Keratinocyte (primary cell): ENCODE data around the gene ASB10. TPM values are rescaled to one million over a fixed set of nuclear protein-coding genes. Genes with fewer than 3 reads are reported as not detected.

ENCODE experiments used
- DNase-seq: peaks from one replicate; pipeline ENCODE4 v3.0.0-alpha.2; 2011; ENCODE audit warnings: low read depth, missing footprints, low spot score
- FAIRE-seq: peaks from 2 replicates; lab custom pipeline; 2011; peaks lifted over from hg19 to GRCh38; lab: Jason Lieb, UNC
- H2AFZ ChIP-seq: 2 replicates; pipeline ENCODE4 v1.6.0; 2012; ENCODE audit warnings: low read length, control low read depth, inconsistent platforms; ENCODE audit not compliant: control insufficient read depth
- H3K27ac ChIP-seq: 2 replicates; pipeline ENCODE4 v1.5.1; 2011; ENCODE audit warnings: low read length; ENCODE audit not compliant: control insufficient read depth, insufficient read depth
- H3K27me3 ChIP-seq: 3 replicates; pipeline ENCODE4 v1.6.0; 2011; ENCODE audit warnings: low read length; ENCODE audit not compliant: control insufficient read depth, insufficient read depth; ENCODE audit errors: extremely low read depth
- H3K36me3 ChIP-seq, 2 experiments: 2 replicates in 1 of 2; 3 replicates in 1 of 2; pipeline ENCODE4 v1.5.1; 2011; ENCODE audit warnings: low read length in 2 of 2, mild to moderate bottlenecking in 1 of 2; ENCODE audit not compliant: control insufficient read depth in 2 of 2, insufficient read depth in 2 of 2; ENCODE audit errors: extremely low read depth in 1 of 2
- H3K4me1 ChIP-seq: 3 replicates; pipeline ENCODE4 v1.5.1; 2011; ENCODE audit warnings: low read length; ENCODE audit not compliant: control insufficient read depth, insufficient read depth; ENCODE audit errors: extremely low read depth
- H3K4me2 ChIP-seq: 3 replicates; pipeline ENCODE4 v1.6.0; 2011; ENCODE audit warnings: low read depth, low read length; ENCODE audit not compliant: control insufficient read depth, insufficient read depth; ENCODE audit errors: extremely low read depth
- H3K4me3 ChIP-seq, 3 experiments: fragments of 200-600 bp in 1 of 3; sonication (generic) in 1 of 3; 2 replicates in 2 of 3; 3 replicates in 1 of 3; pipeline ENCODE4 v1.5.1; 2011 to 2016; ENCODE audit warnings: low read length in 3 of 3, mild to moderate bottlenecking in 3 of 3, control low read depth in 2 of 3, inconsistent platforms in 1 of 3, low read depth in 1 of 3, mixed read lengths in 1 of 3, mixed run types in 1 of 3, moderate library complexity in 1 of 3; ENCODE audit not compliant: control insufficient read depth in 2 of 3, insufficient read depth in 2 of 3; ENCODE audit errors: extremely low read depth in 1 of 3
- H3K79me2 ChIP-seq: 2 replicates; pipeline ENCODE4 v1.6.0; 2012; ENCODE audit warnings: low read length; ENCODE audit not compliant: control insufficient read depth, insufficient read depth
- H3K9ac ChIP-seq: 3 replicates; pipeline ENCODE4 v1.6.0; 2011; ENCODE audit warnings: low read length; ENCODE audit not compliant: control insufficient read depth, insufficient read depth; ENCODE audit errors: extremely low read depth
- H3K9me1 ChIP-seq: 3 replicates; pipeline ENCODE4 v1.6.0; 2011; ENCODE audit warnings: low read length; ENCODE audit not compliant: control insufficient read depth, insufficient read depth; ENCODE audit errors: extremely low read depth
- H3K9me3 ChIP-seq: 2 replicates; pipeline ENCODE4 v1.5.1; 2012; ENCODE audit warnings: low read depth, low read length; ENCODE audit not compliant: control insufficient read depth
- H4K20me1 ChIP-seq: 3 replicates; pipeline ENCODE4 v1.6.0; 2011; ENCODE audit warnings: low read length; ENCODE audit not compliant: control insufficient read depth, insufficient read depth; ENCODE audit errors: extremely low read depth
- CTCF ChIP-seq, 3 experiments: IDR thresholded peaks in 1 of 3; conservative IDR thresholded peaks in 1 of 3; optimal IDR thresholded peaks in 1 of 3; 2 replicates in 2 of 3; 3 replicates in 1 of 3; pipeline versions ENCODE3 to v1.5.1; 2011; ENCODE audit warnings: low read length in 3 of 3, mild to moderate bottlenecking in 3 of 3, moderate library complexity in 2 of 3, control low read depth in 1 of 3, inconsistent platforms in 1 of 3; ENCODE audit not compliant: insufficient read depth in 2 of 3; ENCODE audit errors: extremely low read depth in 1 of 3
- EZH2 ChIP-seq: IDR thresholded peaks from one replicate; pipeline ENCODE4 v1.6.1; 2012; ENCODE audit warnings: inconsistent platforms, mild to moderate bottlenecking, low read length, moderate library complexity
- dilution Hi-C: fragments of 300-500 bp; cut with MboI; formaldehyde crosslinking; loops from one replicate; pipeline ENCODE4 v1.7.0; 2020; ENCODE audit warnings: low sequenced_read_pairs; ENCODE audit not compliant: extremely low pct_ligation_motif_present
- polyA plus RNA-seq, 5 experiments: library from polyadenylated mRNA; depleted of rRNA in 3 of 5; stranded (reverse) in 3 of 5; stranded (forward) in 1 of 5; unstranded in 1 of 5; fragments of >200 nt; gene quantifications; 1 replicate in 1 of 5; 2 replicates in 3 of 5; 3 replicates in 1 of 5; pipeline versions ENCODE4 v1.2.1 to v1.2.3, GENCODE V29; 2011 to 2012; ENCODE audit warnings: missing spikeins in 2 of 5, low read depth in 1 of 5, low replicate concordance in 1 of 5

The ASB10 gene
- polyA plus RNA-seq, 1 donor (not counting 4 experiments of a cell fraction or from before 2014, with no cell fraction given), result not detected

GRCh38 chr7:151143261-151144015 lies 43.6 kb downstream of the ASB10 start:
- Histone ChIP-seq H3K9me3 (no peaks in the 10 kb centered on the region), H3K4me2 (no peak overlapping the region), H3K4me1 (peaks cover 9% of the 10 kb centered on the region), H3K9me1 (no peaks in the 10 kb centered on the region), H3K27ac (no peak overlapping the region), H3K79me2 (no peaks in the 10 kb centered on the region), H4K20me1 (no peaks in the 10 kb centered on the region), H3K4me3 (no peak overlapping the region), H3K36me3 (peaks cover 41 to 44% of the 10 kb centered on the region in 2 experiments), H2AFZ (no peak overlapping the region), H3K27me3 (peaks cover 6% of the 10 kb centered on the region), H3K9ac (no peak overlapping the region)
- dilution Hi-C loops, result no loop called here
- DNase-seq, result no peak
- no peak for FAIRE-seq
- no peak for TF ChIP-seq EZH2
- TF ChIP-seq CTCF (optimal IDR thresholded peaks at IDR 0.05 in 1 of 3, IDR thresholded peaks at IDR 0.05 in 1 of 3, conservative IDR thresholded peaks at IDR 0.05 in 1 of 3; ENCODE audit: extremely low read depth in 1 of 3, insufficient read depth in 2 of 3, low read length in 3 of 3), result no peak

- Histone ChIP-seq H3K9me3 (no peaks in the 10 kb centered on the region), H3K36me3 (peaks cover 43 to 44% of the 10 kb centered on the region in 2 experiments), H3K27me3 (no peaks in the 10 kb centered on the region), H3K4me3 (no peak overlapping the region), H3K9ac (no peak overlapping the region), H3K27ac (no peak overlapping the region), H4K20me1 (no peaks in the 10 kb centered on the region), H3K4me1 (peaks cover 9% of the 10 kb centered on the region), H2AFZ (no peak overlapping the region), H3K9me1 (no peaks in the 10 kb centered on the region), H3K4me2 (no peak overlapping the region), H3K79me2 (no peaks in the 10 kb centered on the region)
- dilution Hi-C loops, result no loop called here
- no peak for FAIRE-seq
- TF ChIP-seq CTCF (optimal IDR thresholded peaks at IDR 0.05 in 1 of 3, IDR thresholded peaks at IDR 0.05 in 1 of 3, conservative IDR thresholded peaks at IDR 0.05 in 1 of 3; ENCODE audit: extremely low read depth in 1 of 3, insufficient read depth in 2 of 3, low read length in 3 of 3) (no peak), EZH2 (no peak)
- no peak for DNase-seq
These were observed 44.4 kb downstream of the ASB10 start for GRCh38 chr7:151142686-151143040.
